Osteocyte (in vitro differentiated cells): ENCODE data around the gene C20orf96. TPM values are rescaled to one million over a fixed set of nuclear protein-coding genes. Genes with fewer than 3 reads are reported as not detected.
A peak's percentile ranks its signal among the peaks of the same experiment; 100 is the strongest.
"Not testable (repeated sequence)": the region's sequence is repeated elsewhere in the genome, so short reads cannot be mapped to it uniquely, and the experiment has no call there.

Experiments used
- DNase-seq: peaks from one replicate; pipeline ENCODE4 v3.0.0; 2021; ENCODE audit warnings: mixed read lengths; ENCODE audit not compliant: unreplicated experiment; ENCODE audit errors: extremely low spot score
- H3K27ac Mint-ChIP-seq: one replicate; pipeline ENCODE4 v1.8.0; 2021; ENCODE audit warnings: mild to moderate bottlenecking, mixed read lengths; ENCODE audit not compliant: unreplicated experiment
- H3K27me3 Mint-ChIP-seq: one replicate; pipeline ENCODE4 v1.8.0; 2021; ENCODE audit warnings: mixed read lengths; ENCODE audit not compliant: unreplicated experiment
- H3K36me3 Mint-ChIP-seq: one replicate; pipeline ENCODE4 v1.8.0; 2021; ENCODE audit warnings: mixed read lengths; ENCODE audit not compliant: unreplicated experiment
- H3K4me1 Mint-ChIP-seq: one replicate; pipeline ENCODE4 v1.8.0; 2021; ENCODE audit warnings: mixed read lengths; ENCODE audit not compliant: unreplicated experiment
- H3K4me3 Mint-ChIP-seq: one replicate; pipeline ENCODE4 v1.8.0; 2021; ENCODE audit warnings: mild to moderate bottlenecking, moderate library complexity, mixed read lengths; ENCODE audit not compliant: unreplicated experiment
- H3K9me3 Mint-ChIP-seq: one replicate; pipeline ENCODE4 v1.8.0; 2021; ENCODE audit warnings: mixed read lengths; ENCODE audit not compliant: unreplicated experiment
- CTCF ChIP-seq: fragments of 200-600 bp; sonication (generic); IDR thresholded peaks from 2 replicates; pipeline ENCODE4 v1.5.0; 2021; ENCODE audit warnings: antibody characterized with exemption, mild to moderate bottlenecking, moderate library complexity
- long read RNA-seq: library from polyadenylated mRNA; unstranded; transcript quantifications from one replicate; pipeline ENCODE4 v2.0.0, GENCODE V29; 2021
- total RNA-seq: library from RNA; stranded (reverse); gene quantifications from 2 replicates; pipeline ENCODE4 v1.2.1, GENCODE V29; 2021

The C20orf96 gene
- total RNA-seq, result 17.6 and 19.9 TPM in 2 replicates
- long read RNA-seq, partial matches to known transcripts, result 2 of 3 reads
- long read RNA-seq, other reads (novel, unspliced or antisense), result 1 of 3 reads

- DNase-seq, result peak; percentile 94
- Mint-ChIP-seq H3K4me3 (no peak within 1 kb of the TSS), H3K36me3 (peaks cover 3% of the 10 kb centered on the region), H3K27ac (no peak within 1 kb of the TSS), H3K4me1 (peaks cover 9% of the 10 kb centered on the region), H3K27me3 (no peaks in the 10 kb centered on the region), H3K9me3 (peaks cover 4% of the 10 kb centered on the region)
- TF ChIP-seq CTCF, result peak; percentile 51
These were observed at the start of gene C20orf96 for GRCh38 chr20:290084-290831. TSS of gene C20orf96 (minus strand) at chr20:290750. CDS start at chr20:290610, 140 bp downstream.

DNA sequence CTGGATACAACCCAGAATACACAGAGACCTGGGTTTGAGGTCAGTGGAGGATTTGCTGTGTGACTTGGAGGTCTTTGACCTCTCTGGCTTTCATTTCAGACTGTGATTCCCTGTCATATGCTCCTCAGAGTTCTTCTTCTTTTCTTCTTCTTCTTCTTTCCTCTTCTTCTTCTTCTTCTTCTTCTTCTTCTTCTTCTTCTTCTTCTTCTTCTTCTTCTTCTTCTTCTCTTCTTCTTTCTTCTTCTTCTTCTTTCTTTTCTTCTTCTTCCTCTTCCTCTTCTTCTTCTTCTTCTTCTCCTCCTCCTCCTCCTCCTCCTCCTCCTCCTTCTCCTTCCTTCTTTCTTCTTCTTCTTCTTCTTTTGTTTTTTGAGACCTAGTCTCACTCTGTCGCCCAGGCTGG is 45.5 kb upstream of the C20orf96 start:
- not testable (repeated sequence) for H3K27me3 Mint-ChIP-seq, H3K4me3 Mint-ChIP-seq, H3K36me3 Mint-ChIP-seq, H3K9me3 Mint-ChIP-seq, DNase-seq, H3K27ac Mint-ChIP-seq, H3K4me1 Mint-ChIP-seq

DNA sequence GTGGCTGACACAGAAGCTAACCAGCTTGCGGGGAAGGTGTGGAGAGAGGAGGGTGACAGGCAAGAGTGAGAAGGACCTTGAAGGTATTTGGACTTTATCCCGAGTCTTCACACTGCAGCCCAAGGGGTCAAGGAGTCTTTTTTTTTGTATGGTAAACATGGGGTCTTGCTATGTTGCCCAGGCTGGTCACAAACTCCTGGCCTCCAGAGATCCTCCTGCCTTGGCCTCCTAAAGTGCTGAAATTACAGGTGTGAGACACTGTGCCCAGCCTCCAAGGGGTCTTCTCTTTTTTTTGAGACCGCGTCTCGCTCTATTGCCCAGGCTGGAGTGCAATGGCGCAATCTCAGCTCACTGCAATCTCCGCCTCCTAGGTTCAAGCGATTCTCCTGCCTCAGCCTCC is 44.0 kb upstream of the C20orf96 start:
- Mint-ChIP-seq H3K27me3 (no peaks in the 10 kb centered on the region), H3K4me1 (peaks cover 11% of the 10 kb centered on the region), H3K36me3 (no peaks in the 10 kb centered on the region), H3K9me3 (no peaks in the 10 kb centered on the region), H3K4me3 (no peak overlapping the region), H3K27ac (no peak overlapping the region)
- no peak for TF ChIP-seq CTCF
- no peak for DNase-seq

GRCh38 chr20:330233-331149 is 39.9 kb upstream of the C20orf96 start:
- Mint-ChIP-seq H3K4me1 (peaks cover 31% of the 10 kb centered on the region), H3K4me3 (no peak overlapping the region), H3K27ac (peak overlapping the region; percentile 34), H3K9me3 (no peaks in the 10 kb centered on the region), H3K36me3 (no peaks in the 10 kb centered on the region), H3K27me3 (no peaks in the 10 kb centered on the region)
- DNase-seq, result peak; percentile 86
- TF ChIP-seq CTCF, result peak; percentile 90

GRCh38 chr20:329851-330232 is 39.3 kb upstream of the C20orf96 start:
- H3K27ac Mint-ChIP-seq, result peak overlapping the region; percentile 34
- H3K27me3 Mint-ChIP-seq, result no peaks in the 10 kb centered on the region
- H3K9me3 Mint-ChIP-seq, result no peaks in the 10 kb centered on the region
- no peak overlapping the region for H3K4me3 Mint-ChIP-seq
- TF ChIP-seq CTCF, result no peak
- DNase-seq, result no peak
- H3K36me3 Mint-ChIP-seq, result no peaks in the 10 kb centered on the region
- peaks cover 31% of the 10 kb centered on the region for H3K4me1 Mint-ChIP-seq
